GM18505 (cell line): ENCODE data around the gene NRG3.
"Not testable (repeated sequence)": the region's sequence is repeated elsewhere in the genome, so short reads cannot be mapped to it uniquely, and the experiment has no call there.

Experiments used
- ATAC-seq: cut with Tn5 transposase; IDR thresholded peaks from one replicate; pipeline ENCODE4 v1.9.1; 2021; ENCODE audit not compliant: unreplicated experiment
- POLR2A ChIP-seq: IDR thresholded peaks from 4 replicates; pipeline ENCODE4 v1.6.1; 2011; ENCODE audit warnings: borderline replicate concordance; ENCODE audit not compliant: insufficient read depth, insufficient read length; ENCODE audit errors: extremely low read depth

The NRG3 gene

GRCh38 chr10:82609845-82610244, 734.9 kb downstream of the NRG3 start:
- ATAC-seq = no peak
- TF ChIP-seq POLR2A = no peak

GRCh38 chr10:82618007-82618406, 743.0 kb downstream of the NRG3 start:
- TF ChIP-seq POLR2A = no peak
- no peak for ATAC-seq

- no peak for ATAC-seq
- no peak for TF ChIP-seq POLR2A
These were observed 746.7 kb downstream of the NRG3 start for GRCh38 chr10:82621680-82622079.

GRCh38 chr10:82622479-82622878, 747.5 kb downstream of the NRG3 start:
- ATAC-seq = no peak
- TF ChIP-seq POLR2A = no peak

GRCh38 chr10:82625512-82626189, 750.7 kb downstream of the NRG3 start:
- no peak for ATAC-seq
- TF ChIP-seq POLR2A = no peak

- no peak for ATAC-seq
- TF ChIP-seq POLR2A = no peak
These were observed 753.4 kb downstream of the NRG3 start for GRCh38 chr10:82628373-82628772.

- no peak for ATAC-seq
- TF ChIP-seq POLR2A = no peak
These were observed 768.1 kb downstream of the NRG3 start for GRCh38 chr10:82643076-82643475.

- no peak for ATAC-seq
- no peak for TF ChIP-seq POLR2A
These were observed 768.6 kb downstream of the NRG3 start for GRCh38 chr10:82643601-82644000.

- no peak for TF ChIP-seq POLR2A
- ATAC-seq = no peak
These were observed 770.2 kb downstream of the NRG3 start for GRCh38 chr10:82645221-82645620.

GRCh38 chr10:82653244-82654155, 778.5 kb downstream of the NRG3 start:
- TF ChIP-seq POLR2A = no peak
- ATAC-seq = no peak

- no peak for TF ChIP-seq POLR2A
- no peak for ATAC-seq
These were observed 785.2 kb downstream of the NRG3 start for GRCh38 chr10:82660205-82660604.

- no peak for TF ChIP-seq POLR2A
- no peak for ATAC-seq
These were observed 786.0 kb downstream of the NRG3 start for GRCh38 chr10:82660986-82661385.

GRCh38 chr10:82661701-82662100, 786.7 kb downstream of the NRG3 start:
- TF ChIP-seq POLR2A = no peak

GRCh38 chr10:82668221-82668895, 793.4 kb downstream of the NRG3 start:
- ATAC-seq = no peak
- no peak for TF ChIP-seq POLR2A

More at GRCh38 chr10:82661701-82662100, 786.7 kb downstream of the NRG3 start:
- ATAC-seq = no peak

- ATAC-seq = no peak
- TF ChIP-seq POLR2A = no peak
These were observed 799.0 kb downstream of the NRG3 start for GRCh38 chr10:82674036-82674435.

GRCh38 chr10:82677932-82678331, 802.9 kb downstream of the NRG3 start:
- not testable (repeated sequence) for ATAC-seq

GRCh38 chr10:82678451-82678850, 803.5 kb downstream of the NRG3 start:
- ATAC-seq = not testable (repeated sequence)
